Ovary (tissue), 9 donors: ENCODE data around the gene IQCN. TPM values are rescaled to one million over a fixed set of nuclear protein-coding genes. Genes with fewer than 3 reads are reported as not detected.

ENCODE experiments used
- DNase-seq, 5 donors: peaks; one replicate each; pipeline ENCODE4 v3.0.0-alpha.2; 2019 to 2020
- H3K27ac ChIP-seq, 2 donors: fragments of 200-600 bp; one replicate each; pipeline versions ENCODE4 v1.5.1 to v1.8.0; 2019 to 2022
- H3K27me3 ChIP-seq: fragments of 200-600 bp; one replicate; pipeline ENCODE4 v1.8.0; 2022
- H3K36me3 ChIP-seq: fragments of 200-600 bp; sonication (generic); one replicate; pipeline ENCODE4 v1.5.1; 2019
- H3K4me1 ChIP-seq: one replicate; pipeline ENCODE4 v1.8.1; 2013; ENCODE audit warnings: mild to moderate bottlenecking, moderate library complexity; ENCODE audit not compliant: insufficient read depth
- H3K4me3 ChIP-seq: fragments of 200-600 bp; sonication (generic); one replicate; pipeline ENCODE4 v1.5.1; 2017
- H3K9me3 ChIP-seq, 2 donors: fragments of 200-600 bp in 1 of 2; sonication (generic) in 1 of 2; one replicate each; pipeline versions ENCODE4 v1.5.1 to v1.8.1; 2013 to 2019; ENCODE audit warnings: mild to moderate bottlenecking in 1 of 2, moderate library complexity in 1 of 2
- CTCF ChIP-seq, 3 donors: fragments of 450-650 bp in 2 of 3; fragments of 200-600 bp in 1 of 3; IDR thresholded peaks; one replicate each; pipeline versions ENCODE4 v1.5.1 to v1.8.0; 2016 to 2022; ENCODE audit warnings: antibody characterized with exemption in 3 of 3, mild to moderate bottlenecking in 1 of 3
- EP300 ChIP-seq: sonication (generic); formaldehyde crosslinking; IDR thresholded peaks from one replicate; pipeline ENCODE4 v1.6.1; 2017; ENCODE audit warnings: antibody characterized with exemption
- POLR2A ChIP-seq: fragments of 450-650 bp; IDR thresholded peaks from one replicate; pipeline ENCODE4 v1.6.1; 2017; ENCODE audit warnings: antibody characterized with exemption, mild to moderate bottlenecking, moderate library complexity
- WGBS, 3 donors: extraction: QIAGEN DNeasy Blood & Tissue Kit in 1 of 3; methylation state at CpG; one replicate each; pipeline versions ENCODE4 v1.1.5 to v1.1.7; 2013 to 2017; 5-methylcytosine and 5-hydroxymethylcytosine counted together
- intact Hi-C, 4 donors: fragments of 100-400 bp; cut with DNase I; formaldehyde crosslinking; loops; one replicate each; pipeline versions ENCODE4 v1.11.0 to v1.15.1; 2022 to 2023
- polyA plus RNA-seq, 2 donors: library from polyadenylated mRNA; stranded (reverse); fragments of 200-250 nt in 1 of 2; fragments of 350-450 nt in 1 of 2; fragmentation: Illumina TruSeq in 1 of 2; extraction: RNeasy Lipid Tissue Mini Kit (QIAGEN cat#74804) in 1 of 2; gene quantifications; one replicate each; pipeline ENCODE4 v1.2.3, GENCODE V29; 2013 to 2014
- total RNA-seq, 7 donors: library from RNA; depleted of rRNA in 2 of 7; stranded (reverse); fragments of >200 nt in 2 of 7; fragmentation: NEBNext Ultra II Directional in 3 of 7; extraction: Animal tissue kit (Norgen Biotek cat#: 25700) in 3 of 7; gene quantifications; one replicate each; pipeline versions ENCODE4 v1.1.0 to v1.2.4, GENCODE V29; 2016 to 2023
- donor health status: DM: no; HTN: no; CAD: no; lungs with moderate emphysema.
- donor health status: DM: no; HTN: no; CAD: no.
- donor health status: Bipolar disorder and iron deficiency.
- donor health status: DM: yes; HTN: yes; CAD: no.
- donor health status: DM: no; HTN: no; CAD: no.
- donor health status: DM: yes; HTN: yes; CAD: no.

The IQCN gene
- total and polyA plus RNA-seq, 9 donors, result 2.5 to 18.4 (median 10.8) TPM

GRCh38 chr19:18252370-18252717 lies 21.9 kb downstream of the IQCN start:
- Histone ChIP-seq H3K36me3 (no peaks in the 10 kb centered on the region), H3K9me3 (no peaks in the 10 kb centered on the region), H3K4me3 (no peak overlapping the region), H3K27ac (no peak overlapping the region), H3K4me1 (no peaks in the 10 kb centered on the region), H3K27me3 (no peaks in the 10 kb centered on the region)
- no peak for TF ChIP-seq POLR2A
- 54 to 64% (median 56%) methylated on average over 7 of the region's 7 CpGs for WGBS, 3 donors
- intact Hi-C loops, result loop anchor here in 3 of 4 donors (2.0 to 10.0 kb wide), 6 partner anchors 58 to 248 kb away; partner anchors contain the start of genes ARRDC2 (in 2 of the 3) and MPV17L2 (in 2 of the 3)
- no peak for DNase-seq

GRCh38 chr19:18251587-18252369 lies 22.5 kb downstream of the IQCN start:
- WGBS, 3 donors, result 13 to 16% (median 15%) methylated on average over 23 of the region's 23 CpGs
- TF ChIP-seq POLR2A (peak; percentile 24), EP300 (no peak), CTCF (IDR thresholded peaks at IDR 0.05) (peak; percentile 92 to 97 (median 95))

GRCh38 chr19:18249834-18250233 lies 24.4 kb downstream of the IQCN start:
- H3K27me3 ChIP-seq, result no peaks in the 10 kb centered on the region
- intact Hi-C loops, result loop anchor here (5.0 to 10.0 kb wide), 6 partner anchors 38 to 245 kb away; partner anchors contain the start of genes ARRDC2 (in 2 of the 4) and MPV17L2 (in 1 of the 4)
- no peaks in the 10 kb centered on the region for H3K4me1 ChIP-seq
- TF ChIP-seq EP300, result no peak
- no peak for TF ChIP-seq POLR2A
- no peak for TF ChIP-seq CTCF (IDR thresholded peaks at IDR 0.05)
- no peaks in the 10 kb centered on the region for H3K36me3 ChIP-seq
- H3K27ac ChIP-seq, result no peak overlapping the region
- no peak overlapping the region for H3K4me3 ChIP-seq
- DNase-seq, result no peak
- 88 to 98% (median 90%) methylated on average over 5 of the region's 5 CpGs for WGBS, 3 donors
- H3K9me3 ChIP-seq, result no peaks in the 10 kb centered on the region

More at GRCh38 chr19:18251587-18252369, 22.5 kb downstream of the IQCN start:
- DNase-seq, result peak; percentile 59 to 84 (median 83)
- intact Hi-C loops, result loop anchor here in 3 of 4 donors (2.0 to 10.0 kb wide), 6 partner anchors 57 to 247 kb away; partner anchors contain the start of genes ARRDC2 (in 2 of the 3) and MPV17L2 (in 2 of the 3)
- no peaks in the 10 kb centered on the region for H3K36me3 ChIP-seq
- H3K27ac ChIP-seq, result no peak overlapping the region
- H3K4me1 ChIP-seq, result no peaks in the 10 kb centered on the region
- H3K9me3 ChIP-seq, result no peaks in the 10 kb centered on the region
- H3K27me3 ChIP-seq, result no peaks in the 10 kb centered on the region
- H3K4me3 ChIP-seq, result no peak overlapping the region

- TF ChIP-seq EP300 (no peak), CTCF (IDR thresholded peaks at IDR 0.05) (no peak)
- DNase-seq, result no peak
- no peaks in the 10 kb centered on the region for H3K4me1 ChIP-seq
- no peak overlapping the region for H3K27ac ChIP-seq
- WGBS, 3 donors, result 66 to 79% (median 68%) methylated on average over 7 of the region's 7 CpGs
- intact Hi-C loops, result loop anchor here in 1 of 4 donors (5.0 kb wide), 1 partner anchor 33 kb away; no protein-coding TSS in a partner anchor
- no peaks in the 10 kb centered on the region for H3K9me3 ChIP-seq
- H3K4me3 ChIP-seq, result no peak overlapping the region
- no peaks in the 10 kb centered on the region for H3K36me3 ChIP-seq
- H3K27me3 ChIP-seq, result no peaks in the 10 kb centered on the region
Measured at GRCh38 chr19:18245297-18245696, 29.0 kb downstream of the IQCN start.

- 21 to 29% (median 21%) methylated on average over 12 of the region's 12 CpGs for WGBS, 3 donors
- Histone ChIP-seq H3K27ac (no peak overlapping the region), H3K9me3 (no peaks in the 10 kb centered on the region), H3K4me3 (no peak overlapping the region), H3K36me3 (no peaks in the 10 kb centered on the region), H3K4me1 (no peaks in the 10 kb centered on the region), H3K27me3 (no peaks in the 10 kb centered on the region)
- DNase-seq, result no peak
- TF ChIP-seq EP300, result no peak
- TF ChIP-seq POLR2A, result no peak
- TF ChIP-seq CTCF (IDR thresholded peaks at IDR 0.05), result no peak
- intact Hi-C loops, result no loop called here
Measured at GRCh38 chr19:18239303-18239702, 34.9 kb downstream of the IQCN start.
